Activated T-helper 17 cell treated with anti-CD3 and anti-CD28 coated beads, Interleukin-2, amount 50 U/mL, for 72 hours (primary cell): Measurements from ENCODE around the gene ACSS1. TPM values are rescaled to one million over a fixed set of nuclear protein-coding genes. Genes with fewer than 3 reads are reported as not detected.

Experiments used
- ATAC-seq: fragments of 150-1000 bp; cut with Tn5 transposase; replicated peaks from 2 replicates; pipeline ENCODE4 v1.10.0; 2021; ENCODE audit warnings: mild to moderate bottlenecking, moderate library complexity
- H3K27ac Mint-ChIP-seq: one replicate; pipeline ENCODE4 v1.8.0; 2022; ENCODE audit warnings: mixed read lengths
- H3K27me3 Mint-ChIP-seq: one replicate; pipeline ENCODE4 v1.8.0; 2022; ENCODE audit warnings: mixed read lengths
- H3K36me3 Mint-ChIP-seq: one replicate; pipeline ENCODE4 v1.8.0; 2022; ENCODE audit warnings: low read depth, mild to moderate bottlenecking, mixed read lengths
- H3K4me1 Mint-ChIP-seq: one replicate; pipeline ENCODE4 v1.8.0; 2022; ENCODE audit warnings: mixed read lengths
- H3K4me3 Mint-ChIP-seq: one replicate; pipeline ENCODE4 v1.8.0; 2022; ENCODE audit warnings: mild to moderate bottlenecking, mixed read lengths
- H3K9me3 Mint-ChIP-seq: one replicate; pipeline ENCODE4 v1.8.0; 2022; ENCODE audit warnings: mixed read lengths
- total RNA-seq, 2 donors: library from RNA; stranded (reverse); gene quantifications; one replicate each; pipeline ENCODE4 v1.2.3, GENCODE V29; 2022

The ACSS1 gene
- total RNA-seq, 2 donors from 2014 or later = 8.4 to 23.3 TPM

- H3K9me3 Mint-ChIP-seq = no peaks in the 10 kb centered on the region
- H3K36me3 Mint-ChIP-seq = peaks cover 78% of the 10 kb centered on the region
- no peak overlapping the region for H3K4me3 Mint-ChIP-seq
- peaks cover 11% of the 10 kb centered on the region for H3K4me1 Mint-ChIP-seq
- ATAC-seq = no peak
- H3K27ac Mint-ChIP-seq = peak overlapping the region; percentile 78
- H3K27me3 Mint-ChIP-seq = no peaks in the 10 kb centered on the region
Measured at GRCh38 chr20:24962182-24962492, 95.8 kb downstream of the ACSS1 start.

GRCh38 chr20:24961384-24962181, 96.4 kb downstream of the ACSS1 start:
- Mint-ChIP-seq H3K27ac (peak overlapping the region; percentile 78), H3K27me3 (no peaks in the 10 kb centered on the region), H3K9me3 (no peaks in the 10 kb centered on the region), H3K36me3 (peaks cover 73% of the 10 kb centered on the region), H3K4me3 (no peak overlapping the region), H3K4me1 (peaks cover 11% of the 10 kb centered on the region)
- no peak for ATAC-seq

DNA sequence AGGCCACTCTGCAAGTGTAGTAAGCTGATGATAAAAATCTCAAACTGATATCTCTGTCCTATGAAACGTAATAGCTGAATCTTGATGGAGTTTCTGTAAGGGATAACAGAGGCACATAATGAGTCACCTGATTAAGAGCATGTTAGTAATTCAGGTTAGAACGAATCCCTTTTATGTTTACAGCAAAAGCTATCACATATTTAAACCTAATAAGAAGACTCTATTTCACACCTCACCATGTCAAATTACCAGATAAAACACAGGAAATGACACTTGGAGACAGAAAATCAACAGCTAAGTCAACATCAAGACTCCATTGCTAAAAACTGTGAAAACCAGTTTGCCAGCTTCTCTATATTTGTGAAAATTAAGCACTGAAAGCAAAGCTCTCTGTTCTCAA, 97.1 kb downstream of the ACSS1 start:
- Mint-ChIP-seq H3K9me3 (no peaks in the 10 kb centered on the region), H3K27me3 (no peaks in the 10 kb centered on the region), H3K4me1 (peaks cover 11% of the 10 kb centered on the region), H3K27ac (peak overlapping the region; percentile 77), H3K4me3 (no peak overlapping the region), H3K36me3 (peaks cover 66% of the 10 kb centered on the region)
- peak; percentile 60 for ATAC-seq

DNA sequence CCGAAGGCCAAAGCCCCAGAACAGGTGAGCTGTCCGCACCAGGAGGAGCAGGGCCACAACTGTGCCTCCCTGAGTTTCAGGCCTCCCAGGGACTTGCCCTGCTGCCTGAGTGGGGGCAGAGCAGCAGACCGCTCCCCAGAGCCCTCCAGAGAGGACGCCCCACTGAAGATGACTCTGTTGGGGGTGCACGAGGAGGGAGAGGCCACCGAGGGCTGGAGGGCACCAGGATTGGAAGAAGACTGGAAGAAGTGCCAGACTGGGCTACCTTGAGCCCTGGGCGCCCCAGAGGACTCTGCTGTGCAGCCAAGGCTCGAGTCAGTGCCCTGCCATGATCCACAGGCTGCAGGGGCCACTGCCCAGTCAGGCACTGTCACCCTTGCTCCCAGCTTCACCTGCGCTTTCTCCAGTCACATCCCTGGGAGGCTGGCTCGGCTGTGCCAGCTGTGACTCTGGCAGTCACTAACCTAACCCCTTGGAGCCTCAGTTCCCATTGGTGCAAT, 97.6 kb downstream of the ACSS1 start:
- Mint-ChIP-seq H3K4me1 (peaks cover 11% of the 10 kb centered on the region), H3K4me3 (no peak overlapping the region), H3K27ac (peak overlapping the region; percentile 77), H3K9me3 (no peaks in the 10 kb centered on the region), H3K27me3 (no peaks in the 10 kb centered on the region), H3K36me3 (peaks cover 65% of the 10 kb centered on the region)
- no peak for ATAC-seq

DNA sequence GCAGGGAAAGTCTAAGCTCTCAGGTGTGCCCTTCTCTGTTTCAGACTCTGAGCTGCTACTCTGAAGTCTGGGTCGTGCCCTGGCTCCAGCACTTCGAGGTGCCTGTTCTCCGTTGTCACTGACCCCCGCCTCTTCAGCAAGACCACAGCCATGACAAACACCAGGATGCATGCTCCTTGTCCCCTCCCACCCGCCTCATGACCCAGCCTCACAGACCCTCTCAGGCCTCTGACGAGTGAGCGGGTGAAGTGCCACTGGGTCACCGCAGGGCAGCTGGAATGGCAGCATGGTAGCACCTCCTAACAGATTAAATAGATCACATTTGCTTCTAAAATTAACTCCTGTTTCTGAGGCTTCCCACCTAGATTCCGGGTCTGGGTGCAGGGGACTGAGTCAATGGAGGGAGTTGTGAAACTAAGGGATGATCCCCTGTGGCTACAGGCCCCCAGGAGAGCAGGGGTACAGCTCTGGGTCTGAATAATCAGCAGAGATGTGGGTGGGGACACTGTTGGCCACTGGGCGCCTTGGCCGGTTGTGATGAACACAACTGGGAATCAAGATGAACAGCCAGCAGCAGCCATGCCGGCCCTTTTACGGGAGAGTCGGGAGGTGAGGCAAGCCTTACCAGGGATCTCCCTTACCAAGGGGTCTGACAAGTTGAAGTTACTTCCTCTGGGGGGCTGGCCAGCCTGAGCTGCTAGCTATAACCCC, 98.2 kb downstream of the ACSS1 start:
- peaks cover 65% of the 10 kb centered on the region for H3K36me3 Mint-ChIP-seq
- no peaks in the 10 kb centered on the region for H3K27me3 Mint-ChIP-seq
- no peaks in the 10 kb centered on the region for H3K9me3 Mint-ChIP-seq
- H3K4me3 Mint-ChIP-seq = no peak overlapping the region
- ATAC-seq = no peak
- peak overlapping the region; percentile 39 for H3K27ac Mint-ChIP-seq
- H3K4me1 Mint-ChIP-seq = peaks cover 11% of the 10 kb centered on the region

DNA sequence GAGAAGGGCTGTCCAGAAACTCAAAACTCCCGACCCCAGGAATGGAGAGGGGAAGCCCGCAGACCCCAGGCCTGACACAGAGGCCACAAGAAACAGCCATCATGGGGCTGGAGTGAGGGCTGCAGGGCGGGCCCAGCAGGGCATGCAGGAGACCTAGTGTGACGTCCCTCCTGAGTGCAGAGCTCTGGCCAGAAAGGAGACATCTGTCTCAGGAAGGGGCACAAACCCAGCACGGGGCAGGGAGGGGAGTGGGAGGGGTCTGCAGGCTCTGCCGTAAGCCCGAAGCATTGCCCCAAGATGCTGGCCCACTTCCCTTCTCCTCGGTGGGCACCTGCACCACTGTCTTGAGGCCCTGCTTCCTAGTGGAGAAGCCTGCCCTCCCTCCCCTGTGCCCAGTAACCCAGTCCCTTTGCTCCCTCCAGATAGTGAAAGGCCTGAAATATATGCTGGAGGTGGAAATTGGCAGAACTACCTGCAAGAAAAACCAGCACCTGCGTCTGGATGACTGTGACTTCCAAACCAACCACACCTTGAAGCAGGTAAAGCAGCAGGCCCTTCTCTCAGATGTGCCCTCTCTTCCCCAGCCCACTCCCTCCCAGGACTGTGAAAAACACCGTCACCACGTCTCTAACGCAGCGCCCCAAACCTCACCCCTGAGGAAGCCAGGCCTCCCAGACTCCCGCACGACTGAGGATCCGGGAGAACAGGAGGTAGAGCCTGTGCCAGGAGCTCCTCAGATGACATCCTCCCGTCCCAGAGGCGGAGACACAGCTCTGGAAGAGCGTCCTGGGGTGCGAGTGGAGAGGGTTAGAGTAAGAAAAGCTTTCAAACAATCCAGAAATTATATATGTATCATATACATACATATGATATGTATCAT, 99.2 kb downstream of the ACSS1 start:
- H3K27ac Mint-ChIP-seq = no peak overlapping the region
- ATAC-seq = no peak
- no peaks in the 10 kb centered on the region for H3K27me3 Mint-ChIP-seq
- H3K9me3 Mint-ChIP-seq = no peaks in the 10 kb centered on the region
- H3K36me3 Mint-ChIP-seq = peaks cover 64% of the 10 kb centered on the region
- H3K4me1 Mint-ChIP-seq = peaks cover 5% of the 10 kb centered on the region
- H3K4me3 Mint-ChIP-seq = no peak overlapping the region

DNA sequence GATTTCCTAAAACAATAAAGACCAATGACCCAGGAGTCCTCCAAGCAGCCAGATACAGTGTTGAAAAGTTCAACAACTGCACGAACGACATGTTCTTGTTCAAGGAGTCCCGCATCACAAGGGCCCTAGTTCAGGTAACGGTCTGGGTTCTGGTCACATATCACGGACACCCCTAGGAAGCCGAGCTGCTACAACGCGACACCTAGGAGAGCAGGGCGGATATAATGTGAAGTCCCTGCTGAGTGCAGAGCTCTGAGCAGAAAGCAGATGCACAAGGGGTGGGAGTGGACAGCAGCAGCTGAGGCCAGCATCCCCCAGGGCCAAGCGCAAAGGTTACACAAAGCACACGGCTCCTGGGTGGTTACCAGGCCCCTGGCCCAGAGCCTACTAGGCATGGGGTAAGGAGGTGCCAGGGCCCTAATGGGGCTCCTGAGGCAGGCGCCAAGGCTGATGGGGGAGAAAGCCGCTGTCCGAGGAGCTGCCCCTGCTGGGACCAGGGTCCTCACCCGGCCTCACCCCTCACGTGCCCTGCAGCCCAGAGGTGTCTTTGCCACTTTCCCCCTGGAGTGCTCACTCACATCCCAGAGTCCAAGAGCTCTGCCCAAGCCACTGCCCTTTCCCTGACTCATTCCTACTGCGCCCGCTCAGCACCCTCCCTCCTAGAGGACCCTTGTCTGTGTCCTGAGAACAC, 100.5 kb downstream of the ACSS1 start:
- Mint-ChIP-seq H3K4me1 (peaks cover 5% of the 10 kb centered on the region), H3K36me3 (peaks cover 55% of the 10 kb centered on the region), H3K27ac (no peak overlapping the region), H3K4me3 (no peak overlapping the region), H3K27me3 (no peaks in the 10 kb centered on the region), H3K9me3 (no peaks in the 10 kb centered on the region)
- no peak for ATAC-seq

Other genes starting within 250 kb of the ACSS1 start
- gene CST7, start 108.9 kb downstream of the ACSS1 start, total RNA-seq = 10 to 100 TPM; 38.2 to 41.7 TPM
- 10 to 100 TPM; 30.7 to 49.4 TPM for gene APMAP, start 65.4 kb downstream of the ACSS1 start, total RNA-seq
- gene VSX1, start 24.0 kb upstream of the ACSS1 start, total RNA-seq = not detected
- gene ENTPD6, start 137.6 kb upstream of the ACSS1 start, total RNA-seq = 10 to 100 TPM; 40.0 to 46.2 TPM
- gene PYGB, start 189.9 kb upstream of the ACSS1 start, total RNA-seq = 10 to 100 TPM; 15.4 to 27.0 TPM